ENCODE measurements around the gene PPP4R4.
A peak's percentile ranks its signal among the peaks of the same experiment; 100 is the strongest.

DNA sequence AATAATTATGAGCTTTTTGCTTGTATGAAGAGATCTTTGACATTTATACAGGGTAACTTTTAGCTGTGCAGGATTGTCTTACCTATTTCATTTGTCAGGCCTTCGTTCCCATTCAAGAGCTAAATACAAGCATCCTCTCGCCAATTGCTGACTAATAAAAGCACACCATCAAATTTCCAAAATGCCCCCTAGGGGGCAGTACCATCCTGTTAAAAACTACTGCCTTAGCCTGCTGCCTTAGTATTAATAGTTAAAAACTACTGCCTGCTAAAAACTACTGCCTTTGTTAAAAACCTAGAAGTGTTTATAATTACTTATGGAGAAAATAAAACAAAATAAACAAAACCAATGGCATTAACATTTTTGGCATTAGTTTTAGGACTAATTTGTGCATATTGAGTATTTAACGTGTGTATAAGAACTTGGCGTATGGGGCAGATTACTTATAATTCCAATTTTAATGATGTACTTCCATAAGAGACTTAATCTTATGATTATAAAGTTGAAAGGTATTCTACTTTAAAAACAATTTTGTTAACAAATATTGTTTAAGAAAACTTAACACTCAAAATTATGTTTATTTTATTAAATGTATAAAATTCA is 41.7 kb upstream of the PPP4R4 start:
- TF ChIP-seq, protein P1, sequence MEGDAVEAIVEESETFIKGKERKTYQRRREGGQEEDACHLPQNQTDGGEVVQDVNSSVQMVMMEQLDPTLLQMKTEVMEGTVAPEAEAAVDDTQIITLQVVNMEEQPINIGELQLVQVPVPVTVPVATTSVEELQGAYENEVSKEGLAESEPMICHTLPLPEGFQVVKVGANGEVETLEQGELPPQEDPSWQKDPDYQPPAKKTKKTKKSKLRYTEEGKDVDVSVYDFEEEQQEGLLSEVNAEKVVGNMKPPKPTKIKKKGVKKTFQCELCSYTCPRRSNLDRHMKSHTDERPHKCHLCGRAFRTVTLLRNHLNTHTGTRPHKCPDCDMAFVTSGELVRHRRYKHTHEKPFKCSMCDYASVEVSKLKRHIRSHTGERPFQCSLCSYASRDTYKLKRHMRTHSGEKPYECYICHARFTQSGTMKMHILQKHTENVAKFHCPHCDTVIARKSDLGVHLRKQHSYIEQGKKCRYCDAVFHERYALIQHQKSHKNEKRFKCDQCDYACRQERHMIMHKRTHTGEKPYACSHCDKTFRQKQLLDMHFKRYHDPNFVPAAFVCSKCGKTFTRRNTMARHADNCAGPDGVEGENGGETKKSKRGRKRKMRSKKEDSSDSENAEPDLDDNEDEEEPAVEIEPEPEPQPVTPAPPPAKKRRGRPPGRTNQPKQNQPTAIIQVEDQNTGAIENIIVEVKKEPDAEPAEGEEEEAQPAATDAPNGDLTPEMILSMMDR (IDR thresholded peaks at IDR 0.05) = peak; percentile 30 to 75 (median 69)
- TF ChIP-seq POLR2AphosphoS5 (IDR thresholded peaks at IDR 0.05) = no peak
- TF ChIP-seq POLR2A (IDR thresholded peaks at IDR 0.05) = no peak

Data from upper lobe of left lung (tissue), 4 donors.